Eye (tissue), 1 donor: ENCODE measurements around the gene IQCH.
A peak's percentile ranks its signal among the peaks of the same experiment; 100 is the strongest.
"Not testable (repeated sequence)": the region's sequence is repeated elsewhere in the genome, so short reads cannot be mapped to it uniquely, and the experiment has no call there.

Experiments used
- DNase-seq: peaks from one replicate; pipeline ENCODE4 v3.0.0-alpha.2; 2015

The IQCH gene

DNA sequence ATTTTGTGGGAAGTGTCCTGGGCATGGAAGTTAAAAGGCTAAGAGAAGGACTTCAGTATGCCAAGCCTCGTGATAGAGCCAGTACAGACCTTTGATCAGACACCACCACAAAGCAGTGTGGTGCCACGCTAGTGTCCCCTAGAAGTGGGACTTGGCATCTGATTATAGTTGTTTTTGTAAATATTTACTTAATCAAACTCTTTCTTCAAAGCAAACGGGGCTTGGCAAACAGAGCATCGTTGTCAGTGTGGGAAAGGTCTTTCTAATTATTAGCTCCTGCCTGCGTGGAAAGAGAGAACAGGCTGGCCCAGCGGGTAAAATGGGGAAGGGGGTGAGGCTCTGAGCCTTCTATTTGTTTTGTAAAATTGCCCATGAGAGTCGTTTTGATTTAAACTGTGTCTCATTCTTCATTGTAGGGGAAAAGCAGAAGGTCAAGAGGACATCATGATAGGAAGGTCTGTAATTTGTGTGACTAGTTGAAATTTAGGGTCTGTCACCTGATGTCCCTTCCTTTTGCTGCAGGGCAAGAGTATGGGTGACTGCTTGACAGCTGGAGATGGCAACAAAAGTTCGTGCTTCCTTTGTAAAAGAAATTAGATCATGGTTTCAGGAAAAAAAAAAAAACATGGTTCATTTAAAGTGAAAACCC, 105.0 kb downstream of the IQCH start:
- no peak for DNase-seq

DNA sequence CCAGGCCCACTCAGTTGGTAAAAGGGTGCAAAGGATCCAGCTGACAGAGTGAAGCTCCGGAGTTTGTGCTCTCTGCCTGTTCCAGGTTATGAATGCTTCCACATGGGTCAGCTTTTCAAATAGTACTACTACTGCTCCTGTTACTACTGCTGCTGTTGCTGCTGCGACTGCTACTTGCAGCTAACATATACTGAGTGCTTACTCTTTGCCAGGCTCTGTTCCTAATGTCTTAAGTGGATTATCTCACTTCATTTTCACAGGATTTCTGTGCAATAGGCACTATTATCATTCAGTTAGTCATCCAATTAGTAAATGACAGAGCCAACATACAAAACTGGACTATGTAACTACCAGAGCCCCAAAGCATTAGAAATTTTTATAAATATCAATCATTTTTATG, 106.5 kb downstream of the IQCH start:
- DNase-seq = no peak

DNA sequence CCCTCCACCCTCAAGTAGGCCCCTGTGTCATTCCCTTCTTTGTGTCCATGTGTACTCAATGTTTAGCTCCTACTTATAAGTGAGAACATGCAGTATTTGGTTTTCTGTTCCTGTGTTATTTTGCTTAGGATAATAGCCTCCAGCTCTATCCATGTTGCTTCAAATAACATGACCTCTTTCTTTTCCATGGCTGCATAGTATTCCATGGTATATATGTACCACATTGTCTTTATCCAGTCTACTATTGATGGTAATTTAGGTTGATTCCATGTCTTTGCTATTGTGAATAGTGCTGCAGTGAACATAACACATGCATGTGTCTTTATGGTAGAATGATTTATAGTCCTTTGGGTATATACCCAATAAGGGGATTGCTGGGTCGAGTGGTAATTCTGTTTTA, 109.1 kb downstream of the IQCH start:
- DNase-seq = not testable (repeated sequence)

DNA sequence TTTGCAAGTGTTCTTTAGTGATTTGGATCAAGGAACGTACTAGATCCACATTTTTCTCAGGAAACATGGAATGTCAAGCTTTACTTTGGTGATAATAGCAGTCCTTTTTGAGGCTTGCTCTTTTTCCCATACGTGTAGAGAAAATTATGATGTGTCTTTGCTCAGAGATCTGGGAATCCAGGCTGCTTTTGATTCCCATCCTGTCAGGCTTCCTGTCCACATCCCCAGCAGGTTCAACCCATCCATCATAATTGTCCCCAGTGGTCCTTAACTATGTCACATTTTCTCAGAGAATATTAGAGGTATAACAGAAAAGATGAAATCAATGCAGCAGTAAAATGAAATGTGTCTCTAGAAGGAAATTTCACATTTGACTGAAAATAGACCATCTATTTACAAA, 111.4 kb downstream of the IQCH start:
- no peak for DNase-seq

DNA sequence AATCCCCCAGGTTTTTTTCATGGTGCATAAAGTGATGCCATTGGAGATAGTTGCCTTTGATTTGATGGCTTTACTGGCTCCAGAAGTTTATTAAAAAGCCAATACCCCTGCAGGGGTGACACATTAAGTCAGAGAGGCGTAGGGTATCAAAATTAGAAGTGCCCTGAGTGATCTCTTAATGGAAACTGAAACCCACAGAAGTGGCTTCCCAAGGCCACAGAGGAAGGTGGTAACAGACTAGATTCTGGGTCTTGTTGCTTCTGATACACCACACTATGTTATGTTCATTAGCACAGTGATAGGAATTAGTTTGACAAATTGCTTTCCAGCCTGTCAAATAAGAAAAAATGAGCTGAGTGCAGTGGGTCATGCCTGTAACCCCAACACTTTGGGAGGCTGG, 112.3 kb downstream of the IQCH start:
- DNase-seq = no peak

DNA sequence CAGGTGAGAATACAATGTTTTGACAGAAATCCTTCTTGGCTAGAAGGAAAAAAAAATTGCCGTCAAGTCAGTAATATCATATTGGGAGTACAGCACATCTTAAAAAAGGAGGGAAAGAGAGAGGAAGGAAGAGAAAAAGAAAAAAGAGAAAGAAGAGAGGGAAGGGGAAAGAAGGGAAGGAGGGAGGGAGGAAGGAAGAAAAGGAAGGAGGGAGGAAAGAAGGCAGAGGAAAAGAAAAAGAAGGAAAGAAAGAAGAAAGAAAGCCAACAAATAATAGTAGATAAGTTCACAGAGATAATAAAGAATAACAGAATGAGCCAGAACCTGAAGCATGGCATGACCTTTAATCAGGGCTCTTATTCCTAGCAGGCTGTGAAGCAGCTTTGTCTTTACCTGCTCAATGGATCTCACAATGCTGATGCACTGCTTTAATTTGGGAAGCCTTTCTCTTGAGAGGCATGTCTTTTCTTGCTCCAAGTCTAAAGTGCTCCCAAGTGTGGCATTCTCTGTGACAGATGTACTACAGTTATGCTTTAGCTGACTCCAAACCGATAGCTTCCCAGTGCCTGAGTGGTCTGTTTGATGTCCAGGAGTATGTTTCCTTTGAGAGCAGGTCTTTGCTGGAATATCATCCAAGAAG, 114.9 kb downstream of the IQCH start:
- no peak for DNase-seq

DNA sequence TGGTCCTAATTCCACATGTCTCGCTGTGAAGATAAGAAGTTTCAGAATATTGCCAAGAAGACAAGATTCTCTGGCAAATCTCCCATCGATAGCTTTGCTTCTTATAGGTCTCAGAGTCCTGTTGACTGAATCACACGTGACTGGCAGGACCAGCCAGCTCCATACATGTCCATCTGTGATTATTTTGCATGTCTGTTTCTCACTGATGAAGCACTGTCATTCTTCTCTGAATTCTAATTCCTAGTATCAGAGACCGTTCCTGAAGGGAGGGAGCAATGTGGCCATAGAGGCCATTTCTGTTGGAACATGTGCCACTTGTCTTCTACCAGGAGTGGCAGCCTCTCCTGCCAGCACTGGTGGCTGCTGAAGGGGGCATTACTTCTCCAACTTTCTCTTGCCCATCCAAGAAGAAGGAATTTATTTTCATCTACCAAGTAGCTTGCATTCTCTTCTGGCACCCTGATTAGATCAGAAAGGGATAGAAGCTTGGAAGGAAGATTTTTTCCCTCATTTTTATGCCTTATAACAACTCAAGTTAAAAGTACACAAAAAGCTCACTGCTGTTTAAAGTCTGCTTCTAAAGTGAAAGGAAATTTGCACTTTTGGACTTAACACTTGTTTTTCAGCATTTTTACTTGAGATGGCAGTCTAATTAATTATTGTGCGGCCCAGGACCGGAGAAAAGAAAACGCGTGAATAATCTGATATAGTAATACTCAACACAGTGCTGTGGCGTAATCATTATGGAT, 115.8 kb downstream of the IQCH start:
- DNase-seq = no peak

DNA sequence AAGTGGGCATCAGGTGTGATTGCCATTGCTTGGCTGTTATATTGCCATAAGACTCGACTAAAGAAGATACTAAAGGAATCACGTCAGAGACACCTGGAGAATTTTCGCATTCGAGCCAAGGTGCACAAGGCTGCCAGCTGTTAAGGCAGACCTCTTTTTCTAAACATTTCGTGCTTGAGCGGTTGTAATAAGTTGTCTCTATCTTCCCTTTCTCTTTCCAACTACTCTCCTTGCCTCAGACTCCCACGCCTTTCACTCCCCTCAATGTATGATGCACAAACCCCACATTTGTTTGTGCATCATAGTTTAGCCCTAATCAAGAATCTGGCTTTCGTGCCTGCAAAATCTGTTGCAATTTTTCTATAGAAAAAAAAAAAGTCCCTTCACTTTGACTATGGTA, 118.0 kb downstream of the IQCH start:
- DNase-seq = peak; percentile 26

DNA sequence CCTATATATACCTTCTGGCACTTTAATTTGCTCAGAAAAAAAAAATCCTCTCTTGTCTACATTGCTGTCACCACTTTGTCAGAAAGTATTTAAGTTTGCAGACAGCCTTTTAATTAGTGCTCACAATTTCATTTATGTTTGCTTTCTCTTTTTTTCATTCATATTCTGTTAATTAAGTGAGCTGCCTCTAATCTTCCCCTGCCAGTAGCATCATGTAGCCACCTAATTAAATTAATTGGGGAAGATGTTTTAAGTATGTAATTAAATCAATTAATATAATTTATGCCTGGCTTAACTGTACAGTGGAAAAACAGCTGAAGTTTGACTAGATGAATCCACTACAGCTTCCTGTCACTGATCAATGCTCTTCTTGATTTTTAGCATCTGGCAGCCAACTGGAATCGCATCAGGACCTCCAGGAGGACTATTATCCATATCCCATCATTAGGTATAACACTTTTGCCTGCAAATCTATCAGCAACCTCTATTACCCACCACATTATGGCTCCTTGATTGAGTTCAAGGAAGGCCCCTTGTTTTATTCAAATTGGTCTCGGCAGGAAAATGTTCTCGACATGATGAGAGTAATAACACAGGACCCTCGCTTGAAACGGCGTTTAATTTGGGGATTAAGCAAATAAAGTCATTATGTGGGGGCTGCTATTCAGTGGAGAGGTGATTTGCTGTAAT, 118.5 kb downstream of the IQCH start:
- peak; percentile 46 for DNase-seq

DNA sequence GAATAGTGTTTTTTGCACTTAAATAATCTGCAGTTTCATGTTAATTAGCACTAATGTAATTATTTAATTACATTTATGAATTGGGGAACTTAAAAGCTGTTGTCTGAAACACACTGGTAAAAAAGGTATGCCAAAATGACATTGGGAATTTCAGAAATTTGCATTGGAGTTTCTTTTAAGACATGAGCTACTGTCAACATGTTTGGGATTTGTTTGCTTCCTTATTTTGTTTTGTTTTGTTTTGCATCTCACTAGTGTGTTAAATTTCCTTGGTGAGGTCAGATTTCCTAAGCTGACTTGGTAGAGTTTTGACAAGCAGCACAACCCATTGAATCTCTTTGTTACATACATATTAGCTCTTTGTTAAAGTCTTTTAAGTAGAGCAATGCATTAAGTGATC, 119.4 kb downstream of the IQCH start:
- DNase-seq = no peak

DNA sequence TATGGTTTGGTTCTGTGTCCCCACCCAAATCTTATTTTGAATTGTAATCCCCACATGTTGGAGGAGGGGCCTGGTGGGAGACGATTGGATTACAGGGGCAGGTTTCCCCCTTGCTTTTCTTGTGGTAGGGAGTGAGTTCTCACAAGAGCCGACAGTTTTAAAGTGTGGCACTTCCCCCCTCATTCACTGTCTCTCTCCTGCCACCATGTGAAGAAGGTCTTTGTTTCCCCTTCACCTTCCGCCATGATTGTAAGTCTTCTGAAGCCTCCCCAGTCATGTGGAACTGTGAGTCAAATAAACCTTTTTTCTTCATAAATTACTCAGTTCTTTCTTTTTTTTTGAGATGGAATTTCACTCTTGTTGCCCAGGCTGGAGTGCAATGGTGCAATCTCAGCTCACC, 124.9 kb downstream of the IQCH start:
- DNase-seq = no peak

DNA sequence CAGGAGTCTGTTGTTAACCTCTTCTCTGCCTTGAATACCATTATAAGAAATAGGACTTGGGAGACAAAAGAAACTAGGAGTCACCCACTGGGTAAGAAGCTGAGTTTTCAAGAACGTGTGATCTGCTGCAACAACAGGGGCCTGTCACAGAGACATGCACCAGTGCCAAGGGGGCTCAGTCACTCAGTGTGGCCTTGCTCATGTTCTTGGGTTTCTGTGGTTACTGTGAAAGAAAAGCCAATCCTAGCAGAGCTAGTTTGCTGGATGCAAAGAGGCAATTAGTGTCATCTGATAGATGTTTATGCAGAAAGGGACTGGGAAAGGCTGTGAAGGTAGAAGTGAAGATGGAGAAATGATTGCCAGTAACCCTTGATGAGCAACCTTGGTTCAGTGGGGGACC, 126.3 kb downstream of the IQCH start:
- DNase-seq = no peak

DNA sequence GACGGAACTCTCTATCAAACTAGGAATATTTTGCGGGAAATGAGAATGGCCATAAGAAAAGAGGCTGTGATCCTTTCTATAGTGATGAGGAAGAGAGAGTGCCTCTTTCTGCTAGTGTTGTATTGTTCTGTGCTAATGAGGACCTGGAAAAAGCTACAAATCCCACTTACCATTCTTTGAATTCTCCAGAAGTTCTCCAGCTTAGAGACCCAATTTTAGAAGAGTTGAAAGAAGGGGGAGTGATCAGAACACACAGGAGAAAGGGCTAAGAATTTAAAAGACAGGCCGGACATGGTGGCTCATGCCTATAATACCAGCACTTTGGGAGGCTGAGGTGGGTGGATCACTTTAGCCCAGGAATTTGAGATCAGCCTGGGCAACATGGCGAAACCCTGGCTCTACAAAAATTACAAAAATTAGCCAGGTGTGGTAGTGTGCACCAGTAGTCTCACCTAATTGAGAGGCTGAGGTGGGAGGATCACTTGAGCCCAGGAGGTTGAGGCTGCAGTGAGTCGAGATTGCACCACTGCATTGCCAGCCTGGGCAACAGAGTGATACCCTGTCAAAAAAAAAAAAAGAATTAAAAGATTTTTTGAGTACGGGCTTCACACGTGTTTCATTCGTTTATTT, 126.9 kb downstream of the IQCH start:
- DNase-seq = no peak

DNA sequence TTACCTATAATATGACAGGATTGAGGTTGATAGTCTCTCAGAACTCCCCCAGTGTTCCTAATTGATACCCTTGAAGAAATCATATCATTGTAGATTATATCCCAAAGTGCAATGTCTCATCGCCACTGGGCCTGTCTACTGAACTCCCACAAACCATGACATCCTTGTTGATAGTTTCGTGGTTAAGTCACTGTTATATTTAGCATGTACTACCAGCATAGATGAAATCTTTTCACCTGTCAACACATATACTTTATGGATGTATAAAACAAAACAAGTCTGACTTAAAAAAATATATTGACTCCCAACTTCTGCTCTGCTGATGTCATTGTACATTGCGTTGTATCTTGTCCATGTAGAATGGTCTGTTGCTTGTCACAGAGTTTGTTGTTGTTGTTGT, 128.1 kb downstream of the IQCH start:
- DNase-seq = no peak

DNA sequence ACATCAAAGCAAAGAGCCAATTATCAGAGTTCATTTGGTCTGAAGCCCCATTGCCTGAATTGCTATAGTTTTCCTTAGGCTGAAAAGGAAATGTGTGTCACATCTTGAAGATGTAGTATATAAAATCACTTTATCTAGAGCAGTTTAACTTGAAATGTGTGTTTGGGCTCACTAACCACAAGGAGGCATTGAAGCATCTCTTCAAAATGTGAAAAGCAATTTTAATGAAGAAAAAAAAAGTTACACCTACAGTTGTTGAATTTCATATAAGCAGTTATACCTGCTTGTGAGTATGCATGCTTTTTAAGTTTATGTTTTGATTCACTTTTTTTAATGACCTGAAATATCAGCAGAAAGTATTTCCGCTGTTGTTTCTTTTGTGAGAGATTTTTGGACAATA, 129.3 kb downstream of the IQCH start:
- DNase-seq = no peak

DNA sequence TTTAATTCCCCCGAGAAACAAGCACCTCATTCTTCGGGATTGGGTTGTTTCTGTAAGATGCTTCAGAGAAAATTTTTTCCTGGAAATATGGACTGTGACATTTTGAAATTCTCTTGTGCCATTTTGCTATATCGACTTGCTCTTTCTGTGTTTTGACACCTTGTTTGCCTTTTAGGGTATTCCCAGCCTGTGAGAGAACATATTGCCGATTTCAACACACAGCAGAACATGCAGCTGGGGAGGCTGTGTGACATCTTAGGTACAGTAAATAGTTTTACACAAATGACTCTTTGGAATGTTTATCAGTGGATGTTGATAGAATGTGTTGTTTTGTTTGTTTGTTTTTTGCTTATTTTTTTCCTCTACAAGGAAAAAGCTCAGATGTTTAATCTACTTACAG, 130.2 kb downstream of the IQCH start:
- DNase-seq = no peak

DNA sequence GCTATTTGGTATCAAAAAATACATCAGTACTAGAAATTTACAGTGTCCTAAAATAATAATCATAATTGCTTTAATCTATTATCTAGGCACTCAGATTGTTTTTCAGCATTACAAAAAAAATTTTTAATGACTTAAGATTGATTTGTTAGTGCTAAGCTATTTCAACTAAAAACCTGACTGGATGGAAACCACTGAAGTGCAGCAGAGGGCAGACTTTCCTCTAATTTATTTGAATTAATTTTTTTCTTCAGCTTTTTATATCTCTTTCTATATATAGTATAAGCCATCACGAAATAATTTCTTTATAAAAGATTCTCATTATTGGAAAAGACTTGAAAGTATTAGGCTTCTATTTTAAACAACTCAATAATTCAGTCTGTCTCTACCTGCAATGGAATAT, 131.4 kb downstream of the IQCH start:
- no peak for DNase-seq

DNA sequence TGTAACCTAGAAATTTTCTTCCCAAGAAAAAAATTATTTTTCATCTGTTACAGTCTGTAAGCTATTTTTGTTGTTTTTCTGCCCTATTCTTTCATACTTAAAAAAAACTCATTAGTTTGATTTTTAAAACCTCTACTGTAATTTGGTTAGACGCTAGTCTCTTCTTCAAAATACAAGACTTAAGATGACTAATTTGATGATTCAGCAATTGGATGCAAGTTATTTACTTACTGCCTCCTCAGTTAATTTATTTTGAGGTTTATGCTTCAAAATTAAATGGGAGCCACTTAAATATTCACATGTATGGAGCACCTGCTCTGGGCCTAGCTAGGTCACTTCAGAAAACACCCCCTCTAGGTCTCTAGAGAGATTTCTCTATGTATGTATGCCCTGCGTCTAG, 132.4 kb downstream of the IQCH start:
- DNase-seq = no peak

DNA sequence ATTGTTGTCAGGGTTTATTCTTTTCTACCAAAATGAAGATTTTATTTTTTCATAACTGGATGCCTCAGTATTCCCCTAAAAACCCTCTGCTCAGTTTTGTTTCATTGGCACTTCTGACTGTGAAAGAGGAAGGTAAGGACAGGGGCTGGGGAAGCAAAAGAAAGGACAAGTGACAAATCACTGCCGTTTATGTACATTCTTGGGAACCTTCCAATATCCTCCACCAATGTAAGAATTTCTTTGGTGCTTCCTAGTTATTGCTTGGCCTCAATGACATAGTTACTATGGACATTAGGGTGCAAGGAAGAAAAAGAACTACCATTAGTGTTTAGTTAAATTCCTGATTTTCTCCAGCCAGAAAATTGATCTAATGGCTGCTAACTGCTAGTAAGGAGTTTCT, 135.4 kb downstream of the IQCH start:
- DNase-seq = no peak

DNA sequence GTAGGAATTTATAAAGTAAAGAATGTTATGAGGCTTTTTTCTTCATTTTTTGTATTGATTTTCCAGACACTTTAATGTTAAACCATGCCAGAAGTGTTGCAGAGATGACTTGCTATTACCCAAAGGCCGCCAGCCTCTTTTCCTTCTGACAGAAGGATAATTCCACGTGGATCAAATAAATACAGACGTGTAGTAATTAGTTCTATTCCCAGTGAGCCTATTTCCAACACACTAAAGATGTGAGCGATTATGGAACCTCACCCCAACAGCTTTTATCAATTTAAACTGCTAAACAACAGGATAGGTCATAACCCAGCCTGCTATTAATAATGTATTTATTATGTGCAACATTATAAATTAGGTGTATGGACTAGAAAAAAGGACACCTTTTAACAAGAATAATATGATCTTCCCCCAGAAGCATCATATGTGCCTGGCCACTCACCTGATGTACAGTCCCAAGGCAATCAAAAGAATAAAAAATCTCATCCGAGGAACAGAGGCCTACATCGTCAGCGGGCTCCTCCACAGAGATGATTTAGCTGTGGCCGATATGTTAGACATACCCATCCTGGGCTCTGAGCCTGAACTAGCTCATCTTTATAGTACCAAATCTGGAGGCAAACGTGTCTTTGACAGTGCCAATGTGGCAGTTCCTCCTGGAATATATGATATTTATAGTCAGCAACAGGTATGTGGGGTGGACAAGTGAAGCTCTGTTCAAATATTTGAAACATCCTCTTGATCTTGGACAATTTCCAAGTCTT, 140.5 kb downstream of the IQCH start:
- DNase-seq = no peak

DNA sequence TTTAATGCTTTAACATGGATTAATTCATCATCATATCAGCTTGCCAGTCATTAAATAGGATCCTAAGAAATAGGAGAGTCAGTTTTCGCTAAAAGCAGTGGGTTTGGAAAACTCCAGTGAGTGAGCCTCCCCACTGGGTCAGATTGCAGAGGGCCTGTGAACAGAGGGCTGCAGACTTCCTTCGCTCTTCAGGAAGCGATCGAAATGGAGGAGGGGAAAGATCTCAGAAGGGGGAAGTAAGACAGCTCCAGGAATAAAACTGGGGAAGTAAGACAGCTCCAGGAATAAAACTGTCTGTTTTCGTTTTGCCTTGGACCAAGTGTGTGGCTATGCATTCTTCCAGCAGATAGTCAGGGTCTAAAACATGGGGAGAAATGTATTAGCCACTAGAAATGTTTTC, 141.5 kb downstream of the IQCH start:
- DNase-seq = no peak

DNA sequence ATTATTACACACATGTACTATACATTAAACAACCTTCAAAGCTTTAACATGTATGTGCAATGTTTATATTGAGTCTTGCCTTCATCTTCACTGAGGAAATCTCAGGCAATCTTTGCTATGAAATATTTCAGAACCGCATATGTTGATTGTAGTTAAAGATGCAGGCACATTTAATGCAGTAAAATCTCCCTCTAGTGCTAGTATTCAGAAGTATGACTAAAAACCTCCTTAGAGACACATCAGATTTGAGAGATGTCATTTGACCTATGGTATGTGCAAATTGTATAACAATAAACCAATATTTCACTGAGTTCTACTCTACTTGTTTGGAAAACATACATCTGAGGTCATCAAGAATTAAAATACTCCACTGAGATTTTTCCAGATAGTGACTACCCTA, 142.6 kb downstream of the IQCH start:
- DNase-seq = no peak

DNA sequence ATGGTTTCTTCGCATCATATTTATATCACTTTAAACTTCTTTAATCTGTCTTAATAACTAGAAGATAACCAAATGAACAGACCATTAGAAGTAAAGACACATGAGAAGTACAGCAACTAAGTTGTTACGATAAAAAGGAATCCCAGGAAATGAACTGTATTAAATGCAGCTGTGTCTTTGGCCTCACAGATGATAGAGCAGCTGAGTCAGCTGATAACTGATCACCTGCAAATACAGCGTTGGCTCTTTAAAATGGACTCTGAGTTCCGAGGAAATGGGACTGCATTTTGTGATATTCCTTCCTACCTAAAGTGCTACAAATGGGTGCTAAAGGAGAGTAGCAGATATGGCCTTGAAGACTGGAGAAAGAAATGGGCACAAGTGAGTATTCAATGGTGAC, 145.3 kb downstream of the IQCH start:
- DNase-seq = no peak
